DOHH2 (cell line): Measurements from ENCODE around the gene MGMT.

Source experiments
- EZH2phosphoT487 ChIP-seq: fragments of 200-600 bp; sonication (generic); IDR thresholded peaks from 2 replicates; pipeline ENCODE4 v1.6.1; 2017; ENCODE audit warnings: borderline replicate concordance, mild to moderate bottlenecking, antibody characterized with exemption, low read length, moderate library complexity, mixed read lengths
- TF ChIP-seq, protein P1 (sequence below): fragments of 200-600 bp; sonication (generic); IDR thresholded peaks from one replicate; pipeline ENCODE4 v1.5.1; 2014; ENCODE audit warnings: antibody characterized with exemption, mild to moderate bottlenecking, low read depth, low read length; ENCODE audit not compliant: poor library complexity, severe bottlenecking

- TF ChIP-seq, protein P1, sequence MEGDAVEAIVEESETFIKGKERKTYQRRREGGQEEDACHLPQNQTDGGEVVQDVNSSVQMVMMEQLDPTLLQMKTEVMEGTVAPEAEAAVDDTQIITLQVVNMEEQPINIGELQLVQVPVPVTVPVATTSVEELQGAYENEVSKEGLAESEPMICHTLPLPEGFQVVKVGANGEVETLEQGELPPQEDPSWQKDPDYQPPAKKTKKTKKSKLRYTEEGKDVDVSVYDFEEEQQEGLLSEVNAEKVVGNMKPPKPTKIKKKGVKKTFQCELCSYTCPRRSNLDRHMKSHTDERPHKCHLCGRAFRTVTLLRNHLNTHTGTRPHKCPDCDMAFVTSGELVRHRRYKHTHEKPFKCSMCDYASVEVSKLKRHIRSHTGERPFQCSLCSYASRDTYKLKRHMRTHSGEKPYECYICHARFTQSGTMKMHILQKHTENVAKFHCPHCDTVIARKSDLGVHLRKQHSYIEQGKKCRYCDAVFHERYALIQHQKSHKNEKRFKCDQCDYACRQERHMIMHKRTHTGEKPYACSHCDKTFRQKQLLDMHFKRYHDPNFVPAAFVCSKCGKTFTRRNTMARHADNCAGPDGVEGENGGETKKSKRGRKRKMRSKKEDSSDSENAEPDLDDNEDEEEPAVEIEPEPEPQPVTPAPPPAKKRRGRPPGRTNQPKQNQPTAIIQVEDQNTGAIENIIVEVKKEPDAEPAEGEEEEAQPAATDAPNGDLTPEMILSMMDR, result no peak
- no peak for TF ChIP-seq EZH2phosphoT487
Observed at GRCh38 chr10:129438024-129438423, 29.0 kb upstream of the MGMT start.
